GM18951 (cell line): ENCODE data around the gene ENO1.
A peak's percentile ranks its signal among the peaks of the same experiment; 100 is the strongest.
"Not testable (repeated sequence)": the region's sequence is repeated elsewhere in the genome, so short reads cannot be mapped to it uniquely, and the experiment has no call there.

ENCODE experiments used
- POLR2A ChIP-seq: IDR thresholded peaks from 4 replicates; pipeline ENCODE4 v1.6.1; 2011; ENCODE audit warnings: mild to moderate bottlenecking; ENCODE audit not compliant: insufficient read length, insufficient read depth; ENCODE audit errors: extremely low read depth
- in situ Hi-C: fragments of 300-500 bp; cut with MboI; formaldehyde crosslinking; loops from one replicate; pipeline ENCODE4 v1.12.0; 2022; ENCODE audit warnings: low sequenced_read_pairs, mixed read lengths, inconsistent platforms; ENCODE audit not compliant: unreplicated experiment

ENO1 gene

GRCh38 chr1:8878448-8878697 lies at the start of gene ENO1:
Gene ENO1 (minus strand): TSS chr1:8878686. CDS start chr1:8874908, 3,778 bp downstream.
- peak; percentile 95 for TF ChIP-seq POLR2A
- in situ Hi-C loops, result no loop called here

- no peak for TF ChIP-seq POLR2A
- in situ Hi-C loops, result no loop called here
Measured at GRCh38 chr1:8926707-8927694, 48.5 kb upstream of the ENO1 start.

GRCh38 chr1:8925960-8926359 lies 47.5 kb upstream of the ENO1 start:
- no peak for TF ChIP-seq POLR2A
- in situ Hi-C loops, result no loop called here

- TF ChIP-seq POLR2A, result no peak
- in situ Hi-C loops, result no loop called here
Measured at GRCh38 chr1:8925406-8925805, 46.9 kb upstream of the ENO1 start.

- in situ Hi-C loops, result no loop called here
- TF ChIP-seq POLR2A, result no peak
Measured at GRCh38 chr1:8922962-8923361, 44.5 kb upstream of the ENO1 start.

DNA sequence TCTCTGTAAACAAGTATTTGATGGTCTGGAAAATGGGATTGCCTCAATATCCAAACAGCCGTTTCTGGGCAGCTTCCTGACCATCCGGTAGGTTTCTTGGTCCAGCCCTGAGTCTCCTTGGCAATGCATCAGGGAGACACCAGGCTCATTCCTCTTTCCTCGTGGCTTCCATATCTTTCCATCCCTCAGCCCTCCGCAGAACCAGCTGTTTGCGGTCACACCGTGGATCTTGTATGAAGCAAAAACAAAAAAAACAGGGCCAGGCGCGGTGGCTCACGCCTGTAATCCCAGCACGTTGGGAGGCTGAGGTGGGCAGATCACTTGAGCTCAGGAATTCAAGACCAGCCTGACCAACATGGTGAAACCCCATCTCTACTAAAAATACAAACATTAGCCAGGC lies 39.0 kb upstream of the ENO1 start:
- in situ Hi-C loops, result not testable (repeated sequence)

DNA sequence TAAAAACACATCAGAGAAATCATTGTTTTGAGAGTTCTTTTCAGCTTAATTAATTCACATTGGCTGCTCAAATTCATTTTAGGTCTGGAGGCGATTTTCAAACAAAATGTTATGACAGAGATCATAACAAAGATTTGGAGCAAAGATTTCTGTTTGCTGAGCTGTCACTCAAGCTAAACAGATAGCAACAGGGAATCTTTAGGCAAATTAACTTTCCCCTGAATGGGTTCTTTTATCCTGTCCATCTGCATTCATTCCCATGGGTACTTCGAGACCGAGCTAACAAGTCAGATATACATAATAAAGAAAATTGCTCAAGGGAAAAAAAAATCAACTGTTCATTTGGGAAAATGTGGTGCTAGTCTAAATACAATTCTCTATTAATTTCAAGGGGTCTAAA lies 37.0 kb upstream of the ENO1 start:
- no peak for TF ChIP-seq POLR2A
- in situ Hi-C loops, result no loop called here

GRCh38 chr1:8914466-8914865 lies 36.0 kb upstream of the ENO1 start:
- TF ChIP-seq POLR2A, result no peak
- in situ Hi-C loops, result no loop called here

- in situ Hi-C loops, result no loop called here
- TF ChIP-seq POLR2A, result no peak
Measured at GRCh38 chr1:8913457-8913856, 35.0 kb upstream of the ENO1 start.

- TF ChIP-seq POLR2A, result no peak
- in situ Hi-C loops, result no loop called here
Measured at GRCh38 chr1:8911416-8912309, 33.2 kb upstream of the ENO1 start.

DNA sequence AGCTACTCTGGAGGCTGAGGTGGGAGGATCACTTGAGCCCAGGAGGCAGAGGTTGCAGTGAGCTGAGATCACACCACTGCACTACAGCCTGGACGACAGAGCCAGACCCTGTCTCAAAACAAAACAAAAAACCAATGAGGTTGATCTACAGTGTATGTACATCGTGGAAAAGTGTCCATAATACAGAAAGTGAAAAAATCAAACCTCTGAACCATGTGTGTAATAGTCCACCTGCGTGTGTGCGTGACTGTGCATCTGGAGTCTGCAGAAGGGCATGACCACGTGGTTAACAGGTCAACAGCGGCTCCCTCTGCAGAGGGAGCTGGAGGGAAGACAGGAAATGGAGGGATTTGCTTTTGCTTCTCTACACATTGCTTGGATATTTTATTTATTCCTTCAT lies 32.4 kb upstream of the ENO1 start:
- no peak for TF ChIP-seq POLR2A
- in situ Hi-C loops, result no loop called here

DNA sequence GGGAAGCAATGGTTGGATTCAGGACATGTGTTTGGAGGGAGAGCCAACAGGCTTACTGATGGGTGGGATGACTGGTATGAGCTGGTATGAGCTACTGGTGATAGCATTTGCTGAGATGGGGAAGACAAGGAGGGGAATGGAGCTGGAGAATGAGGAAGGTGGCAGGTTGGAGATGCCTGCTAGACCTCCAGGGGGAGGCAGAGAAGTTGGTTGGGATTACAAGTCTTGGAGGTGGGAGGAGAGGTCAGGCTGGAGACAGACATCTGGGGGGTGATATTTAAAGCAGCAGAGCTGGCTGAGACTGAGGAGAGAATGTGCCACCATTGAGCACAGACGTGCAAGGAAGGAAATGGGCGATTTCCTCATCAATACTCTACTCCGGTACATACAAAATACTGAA lies 31.8 kb upstream of the ENO1 start:
- in situ Hi-C loops, result no loop called here
- no peak for TF ChIP-seq POLR2A

- in situ Hi-C loops, result no loop called here
- TF ChIP-seq POLR2A, result no peak
Measured at GRCh38 chr1:8908388-8909151, 30.1 kb upstream of the ENO1 start.

GRCh38 chr1:8905582-8906191 lies 27.2 kb upstream of the ENO1 start:
- in situ Hi-C loops, result no loop called here

More at GRCh38 chr1:8905582-8906191, 27.2 kb upstream of the ENO1 start:
- TF ChIP-seq POLR2A, result no peak
